BJ (cell line): ENCODE results near the gene C1orf115. TPM values are rescaled to one million over a fixed set of nuclear protein-coding genes. Genes with fewer than 3 reads are reported as not detected.

Source experiments
- CTCF ChIA-PET: fragments of 350-600 bp; formaldehyde crosslinking; extraction: SDS; loops from one replicate; lab custom pipeline; 2021; ENCODE audit warnings: antibody characterized with exemption, inconsistent platforms; lab: Yijun Ruan, JAX
- POLR2A ChIA-PET: fragments of 300-600 bp; sonication (Branson Sonifier 250); formaldehyde crosslinking; extraction: SDS; loops from one replicate; lab custom pipeline; 2021; ENCODE audit warnings: antibody characterized with exemption; lab: Charles Lee
- DNase-seq: peaks from one replicate; pipeline ENCODE4 v3.0.0-alpha.2; 2011; ENCODE audit warnings: low read depth
- H3K27me3 ChIP-seq: 2 replicates; pipeline ENCODE4 v1.6.0; 2011; ENCODE audit warnings: low read length; ENCODE audit not compliant: control insufficient read depth, insufficient read depth
- H3K36me3 ChIP-seq: 2 replicates; pipeline ENCODE4 v1.5.1; 2011; ENCODE audit warnings: low read length; ENCODE audit not compliant: control insufficient read depth, insufficient read depth
- H3K4me3 ChIP-seq: 2 replicates; pipeline ENCODE4 v1.5.1; 2011; ENCODE audit warnings: low read depth, mild to moderate bottlenecking, control low read depth, low read length
- polyA plus RNA-seq: library from polyadenylated mRNA; depleted of rRNA; stranded (reverse); fragments of >200 nt; gene quantifications from 2 replicates; pipeline ENCODE4 v1.2.3, GENCODE V29; 2011
- TF ChIP-seq, protein P1 (sequence below): IDR thresholded peaks from 2 replicates; pipeline ENCODE4 v1.5.1; 2011; ENCODE audit warnings: low read depth, mild to moderate bottlenecking, control low read depth, inconsistent platforms, low read length, moderate library complexity; ENCODE audit not compliant: insufficient read depth

C1orf115 gene
- polyA plus RNA-seq, 1 experiment = 3.8 TPM

DNA sequence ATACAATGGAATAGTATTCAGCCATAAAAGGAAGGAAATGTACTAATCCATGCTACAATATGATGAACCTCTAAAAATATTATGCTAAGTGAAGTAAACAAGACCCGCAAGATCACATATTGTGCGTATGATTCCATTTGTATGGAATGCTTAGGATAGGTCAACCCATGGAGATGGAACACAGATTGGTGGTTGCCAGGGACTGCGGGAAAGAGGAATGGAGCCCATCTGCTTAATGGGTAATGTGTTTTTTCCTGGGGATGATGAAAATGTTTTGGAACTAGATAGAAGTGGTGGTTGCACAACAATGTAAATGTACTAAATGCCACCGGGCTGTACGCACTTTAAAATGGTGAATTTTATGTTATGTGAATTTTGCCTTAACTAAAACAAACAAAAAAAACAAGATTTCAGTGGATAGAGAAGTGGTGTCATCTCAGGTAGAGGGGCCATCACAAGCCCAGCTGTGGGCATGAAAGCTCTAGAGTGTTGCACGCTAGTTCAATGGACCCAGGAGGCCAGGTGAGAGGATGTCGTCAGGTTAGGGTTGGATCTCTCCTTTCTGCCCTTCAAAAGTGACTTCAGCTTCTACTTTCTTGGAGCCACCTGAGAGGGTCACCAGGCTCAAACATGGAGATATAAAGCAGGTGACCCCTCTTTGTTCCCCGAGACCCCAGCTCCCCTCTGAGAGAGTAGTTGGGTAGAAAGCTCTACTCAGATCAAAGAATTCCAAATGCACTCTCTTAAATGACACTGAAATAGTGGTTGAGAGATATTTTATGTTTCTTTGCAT, 2.5 kb downstream of the C1orf115 start:
- peaks cover 5% of the 10 kb centered on the region; the same call in 1 of the 2 replicates for H3K27me3 ChIP-seq
- no peak overlapping the region for H3K4me3 ChIP-seq
- TF ChIP-seq, protein P1, sequence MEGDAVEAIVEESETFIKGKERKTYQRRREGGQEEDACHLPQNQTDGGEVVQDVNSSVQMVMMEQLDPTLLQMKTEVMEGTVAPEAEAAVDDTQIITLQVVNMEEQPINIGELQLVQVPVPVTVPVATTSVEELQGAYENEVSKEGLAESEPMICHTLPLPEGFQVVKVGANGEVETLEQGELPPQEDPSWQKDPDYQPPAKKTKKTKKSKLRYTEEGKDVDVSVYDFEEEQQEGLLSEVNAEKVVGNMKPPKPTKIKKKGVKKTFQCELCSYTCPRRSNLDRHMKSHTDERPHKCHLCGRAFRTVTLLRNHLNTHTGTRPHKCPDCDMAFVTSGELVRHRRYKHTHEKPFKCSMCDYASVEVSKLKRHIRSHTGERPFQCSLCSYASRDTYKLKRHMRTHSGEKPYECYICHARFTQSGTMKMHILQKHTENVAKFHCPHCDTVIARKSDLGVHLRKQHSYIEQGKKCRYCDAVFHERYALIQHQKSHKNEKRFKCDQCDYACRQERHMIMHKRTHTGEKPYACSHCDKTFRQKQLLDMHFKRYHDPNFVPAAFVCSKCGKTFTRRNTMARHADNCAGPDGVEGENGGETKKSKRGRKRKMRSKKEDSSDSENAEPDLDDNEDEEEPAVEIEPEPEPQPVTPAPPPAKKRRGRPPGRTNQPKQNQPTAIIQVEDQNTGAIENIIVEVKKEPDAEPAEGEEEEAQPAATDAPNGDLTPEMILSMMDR = no peak
- H3K36me3 ChIP-seq = no peaks in the 10 kb centered on the region
- ChIA-PET CTCF (interaction anchor here (1.0 to 5.6 kb wide), 7 partner anchors 11 to 412 kb away, joined by 3 to 35 read pairs (median 7); no protein-coding TSS in a partner anchor), POLR2A (no interaction called here)
- no peak for DNase-seq

DNA sequence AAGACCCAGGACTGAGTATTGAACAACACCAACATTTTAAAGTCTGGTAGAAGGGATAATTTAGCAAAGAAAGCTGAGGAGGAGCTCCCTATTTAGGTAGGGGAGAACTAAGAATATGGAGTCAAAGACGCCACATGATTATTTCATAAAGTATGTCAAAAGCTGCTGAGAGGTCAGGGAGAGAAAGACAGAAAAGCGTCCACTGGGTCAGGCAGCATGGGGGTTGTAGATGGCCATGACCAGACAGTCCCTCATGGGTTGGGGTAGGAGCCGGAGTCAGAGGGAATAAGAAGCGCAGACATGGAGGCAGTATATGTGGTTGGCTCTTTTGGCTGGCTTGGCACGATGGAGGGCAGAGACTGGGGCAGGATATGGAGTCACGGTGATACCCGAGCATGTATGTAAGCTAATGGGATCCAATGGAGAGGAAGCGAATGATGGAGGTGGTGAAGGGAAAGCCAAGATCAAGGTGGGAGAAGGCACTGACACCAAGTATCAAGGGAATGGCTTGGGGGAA, 4.8 kb downstream of the C1orf115 start:
- no peaks in the 10 kb centered on the region for H3K36me3 ChIP-seq
- TF ChIP-seq, protein P1 = no peak
- POLR2A ChIA-PET = no interaction called here
- no peak overlapping the region for H3K4me3 ChIP-seq
- DNase-seq = no peak
- H3K27me3 ChIP-seq = peaks cover 5% of the 10 kb centered on the region
- CTCF ChIA-PET = interaction anchor here (1.6 to 5.6 kb wide), 2 partner anchors 15 to 81 kb away, joined by 6 to 35 read pairs; no protein-coding TSS in a partner anchor

DNA sequence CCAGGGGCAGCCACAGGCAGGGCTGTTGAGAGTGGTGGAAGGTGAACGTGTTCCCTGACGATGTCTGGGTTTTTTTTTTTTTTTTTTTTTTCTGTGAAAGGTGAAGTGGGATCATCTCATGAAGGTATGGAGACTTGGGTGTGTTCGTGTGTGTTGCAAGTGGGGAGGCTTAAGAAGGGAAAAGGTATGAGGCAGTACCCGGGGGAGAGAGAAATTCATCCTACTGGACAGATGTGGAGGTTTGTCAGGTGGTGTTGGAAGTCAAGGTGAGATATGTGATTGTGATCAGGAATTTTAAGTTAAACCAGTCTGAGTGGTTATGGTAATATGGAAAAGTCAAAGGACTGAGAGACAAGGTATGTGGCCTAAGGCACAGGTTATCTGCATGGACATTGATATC, 5.3 kb downstream of the C1orf115 start:
- ChIA-PET CTCF (interaction anchor here (1.6 to 5.6 kb wide), 2 partner anchors 15 to 81 kb away, joined by 6 to 35 read pairs; no protein-coding TSS in a partner anchor), POLR2A (no interaction called here)
- no peak overlapping the region for H3K4me3 ChIP-seq
- peaks cover 5% of the 10 kb centered on the region for H3K27me3 ChIP-seq
- H3K36me3 ChIP-seq = no peaks in the 10 kb centered on the region
- DNase-seq = no peak
- TF ChIP-seq, protein P1 = no peak

DNA sequence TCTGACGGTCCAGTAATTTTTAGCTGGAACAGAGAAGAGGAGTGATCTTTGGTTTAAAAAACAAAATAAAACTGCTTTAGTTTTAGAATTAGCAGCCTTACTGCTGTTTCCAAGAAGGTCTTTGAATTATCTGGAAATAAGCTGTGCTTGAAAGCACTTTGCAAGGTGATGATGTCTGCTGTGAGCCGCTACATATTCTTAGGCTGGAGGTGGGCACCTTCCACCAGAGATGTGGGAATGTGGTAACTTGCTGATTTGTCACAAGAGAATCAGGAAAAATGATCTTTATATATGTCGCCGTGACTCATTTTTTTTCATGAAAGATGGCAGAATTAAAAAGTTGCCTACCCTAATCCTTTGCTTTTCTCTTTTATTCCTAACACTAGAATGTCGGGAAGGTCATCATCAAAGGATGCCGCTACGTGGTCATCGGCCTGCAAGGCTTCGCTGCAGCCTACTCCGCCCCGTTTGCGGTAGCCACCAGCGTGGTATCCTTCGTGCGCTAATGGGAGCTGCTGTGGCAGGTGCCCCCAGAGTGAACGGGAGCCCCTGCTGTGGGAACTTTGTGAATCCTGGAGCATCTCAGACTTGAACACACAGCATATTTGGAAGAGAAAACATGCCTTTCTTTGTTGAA, 6.2 kb downstream of the C1orf115 start:
- TF ChIP-seq, protein P1 = no peak
- H3K36me3 ChIP-seq = no peaks in the 10 kb centered on the region
- CTCF ChIA-PET = interaction anchor here (1.1 to 1.9 kb wide), 2 partner anchors 79 to 80 kb away, joined by 6 read pairs; no protein-coding TSS in a partner anchor
- peaks cover 3% of the 10 kb centered on the region for H3K27me3 ChIP-seq
- no peak overlapping the region for H3K4me3 ChIP-seq
- DNase-seq = no peak
- POLR2A ChIA-PET = no interaction called here

DNA sequence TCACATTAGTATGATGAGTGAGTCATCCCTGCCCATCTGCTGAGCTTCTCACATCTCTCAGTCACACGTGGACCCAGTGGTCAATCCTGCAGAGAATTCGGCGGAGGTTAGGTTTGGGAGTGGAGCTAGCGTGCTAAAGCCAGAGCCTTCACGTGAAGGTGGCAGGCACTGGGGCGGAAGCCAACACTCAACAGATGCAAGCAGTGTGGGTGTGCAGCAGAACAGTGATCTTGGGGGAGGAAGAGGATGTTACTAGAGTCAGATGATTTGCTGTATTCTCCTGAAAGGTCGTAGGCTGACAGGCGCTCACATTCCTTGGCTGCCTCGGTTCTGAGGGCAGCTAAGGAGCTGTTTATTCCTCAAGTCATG, 6.7 kb downstream of the C1orf115 start:
- ChIA-PET POLR2A (no interaction called here), CTCF (interaction anchor here (1.1 to 1.9 kb wide), 2 partner anchors 78 to 80 kb away, joined by 6 read pairs; no protein-coding TSS in a partner anchor)
- no peaks in the 10 kb centered on the region for H3K36me3 ChIP-seq
- H3K27me3 ChIP-seq = peaks cover 1% of the 10 kb centered on the region
- DNase-seq = no peak
- TF ChIP-seq, protein P1 = no peak
- no peak overlapping the region for H3K4me3 ChIP-seq
